H9 (cell line): Measurements from ENCODE around the gene MYO5B. TPM values are rescaled to one million over a fixed set of nuclear protein-coding genes. Genes with fewer than 3 reads are reported as not detected.

Experiments used
- DNase-seq: peaks from one replicate; pipeline ENCODE4 v3.0.0-alpha.2; 2017
- H2AFZ ChIP-seq: one replicate; pipeline ENCODE4 v1.6.1; 2013; ENCODE audit warnings: mild to moderate bottlenecking, low read length, control low read depth, moderate library complexity
- H2AK5ac ChIP-seq: 2 replicates; pipeline ENCODE4 v1.6.1; 2013; ENCODE audit warnings: low read length, control low read depth, mixed read lengths; ENCODE audit not compliant: insufficient read length
- H2BK120ac ChIP-seq: one replicate; pipeline ENCODE4 v1.6.1; 2013; ENCODE audit warnings: low read depth, mild to moderate bottlenecking, low read length, control low read depth, inconsistent platforms; ENCODE audit not compliant: poor library complexity, severe bottlenecking
- H2BK12ac ChIP-seq: 2 replicates; pipeline ENCODE4 v1.6.1; 2013; ENCODE audit warnings: low read length, control low read depth, mixed read lengths, low read depth; ENCODE audit not compliant: insufficient read length
- H2BK15ac ChIP-seq: 2 replicates; pipeline ENCODE4 v1.6.1; 2013; ENCODE audit warnings: low read depth, low read length, control low read depth
- H2BK20ac ChIP-seq: one replicate; pipeline ENCODE4 v1.6.1; 2013; ENCODE audit warnings: low read depth, mild to moderate bottlenecking, low read length, control low read depth, inconsistent platforms; ENCODE audit not compliant: poor library complexity, severe bottlenecking
- H2BK5ac ChIP-seq: 2 replicates; pipeline ENCODE4 v1.6.1; 2013; ENCODE audit warnings: low read length, control low read depth, mixed read lengths; ENCODE audit not compliant: insufficient read length
- H3K14ac ChIP-seq: 2 replicates; pipeline ENCODE4 v1.6.1; 2013; ENCODE audit warnings: low read length, control low read depth; ENCODE audit not compliant: insufficient read depth
- H3K18ac ChIP-seq: 2 replicates; pipeline ENCODE4 v1.6.1; 2013; ENCODE audit warnings: low read depth, mild to moderate bottlenecking, mixed read lengths, low read length, control low read depth; ENCODE audit not compliant: insufficient read length
- H3K23ac ChIP-seq: 2 replicates; pipeline ENCODE4 v1.6.1; 2013; ENCODE audit warnings: low read length, control low read depth, mixed read lengths, low read depth; ENCODE audit not compliant: insufficient read length
- H3K23me2 ChIP-seq: 2 replicates; pipeline ENCODE4 v1.6.1; 2013; ENCODE audit warnings: low read depth, mild to moderate bottlenecking, mixed read lengths, low read length, control low read depth; ENCODE audit not compliant: insufficient read length, poor library complexity, severe bottlenecking
- H3K27ac ChIP-seq: 2 replicates; pipeline ENCODE4 v1.5.1; 2013; ENCODE audit warnings: low read length, control low read depth, mixed read lengths, low read depth; ENCODE audit not compliant: insufficient read length
- H3K27me3 ChIP-seq: 2 replicates; pipeline ENCODE4 v1.6.1; 2013; ENCODE audit warnings: low read length, control low read depth, inconsistent platforms; ENCODE audit not compliant: insufficient read depth
- H3K4ac ChIP-seq: 2 replicates; pipeline ENCODE4 v1.6.1; 2013; ENCODE audit warnings: low read depth, mild to moderate bottlenecking, control low read depth, inconsistent platforms, low read length, moderate library complexity
- H3K4me1 ChIP-seq: 2 replicates; pipeline ENCODE4 v1.6.1; 2013; ENCODE audit warnings: low read length, control low read depth, inconsistent platforms; ENCODE audit not compliant: insufficient read depth
- H3K4me2 ChIP-seq: 2 replicates; pipeline ENCODE4 v1.6.1; 2013; ENCODE audit warnings: low read length, control low read depth, mixed read lengths; ENCODE audit not compliant: insufficient read length, insufficient read depth
- H3K56ac ChIP-seq: 2 replicates; pipeline ENCODE4 v1.6.1; 2013; ENCODE audit warnings: low read depth, mild to moderate bottlenecking, mixed read lengths, low read length, control low read depth; ENCODE audit not compliant: insufficient read length
- H3K79me1 ChIP-seq: 2 replicates; pipeline ENCODE4 v1.6.1; 2013; ENCODE audit warnings: low read depth, mild to moderate bottlenecking, moderate library complexity, low read length, control low read depth, inconsistent platforms; ENCODE audit not compliant: insufficient read depth, poor library complexity, severe bottlenecking
- H3K79me2 ChIP-seq: 2 replicates; pipeline ENCODE4 v1.6.1; 2013; ENCODE audit warnings: low read length, control low read depth, inconsistent platforms; ENCODE audit not compliant: insufficient read depth
- H3K9ac ChIP-seq: 2 replicates; pipeline ENCODE4 v1.6.1; 2013; ENCODE audit warnings: low read length, control low read depth, mixed read lengths; ENCODE audit not compliant: insufficient read length; ENCODE audit errors: extremely low read depth
- H3K9me3 ChIP-seq: one replicate; pipeline ENCODE4 v1.6.1; 2013; ENCODE audit warnings: low read depth, low read length, inconsistent platforms; ENCODE audit not compliant: control insufficient read depth
- H3T11ph ChIP-seq: one replicate; pipeline ENCODE4 v1.6.1; 2013; ENCODE audit warnings: mild to moderate bottlenecking, low read length, control low read depth, inconsistent platforms
- H4K20me1 ChIP-seq: one replicate; pipeline ENCODE4 v1.6.1; 2013; ENCODE audit not compliant: control insufficient read depth, insufficient read length, insufficient read depth
- H4K5ac ChIP-seq: 2 replicates; pipeline ENCODE4 v1.6.1; 2013; ENCODE audit warnings: low read depth, mild to moderate bottlenecking, mixed read lengths, low read length, control low read depth; ENCODE audit not compliant: insufficient read length
- H4K8ac ChIP-seq: replicated peaks from 2 replicates; pipeline ENCODE4 v1.6.1; 2013; ENCODE audit warnings: low read length, control low read depth, mixed read lengths, low read depth; ENCODE audit not compliant: insufficient read length
- H4K91ac ChIP-seq: 2 replicates; pipeline ENCODE4 v1.6.1; 2013; ENCODE audit warnings: low read depth, mild to moderate bottlenecking, moderate library complexity, mixed read lengths, low read length, control low read depth; ENCODE audit not compliant: insufficient read length
- H3K27ac Mint-ChIP-seq, 3 experiments: 2 replicates in 2 of 3; 3 replicates in 1 of 3; pipeline ENCODE4 v1.8.0; 2020 to 2021; ENCODE audit warnings: mixed read lengths in 3 of 3, mild to moderate bottlenecking in 1 of 3, moderate library complexity in 1 of 3
- H3K27me3 Mint-ChIP-seq: 2 replicates; pipeline ENCODE4 v1.8.0; 2021; ENCODE audit warnings: low read depth, mild to moderate bottlenecking, moderate library complexity, mixed read lengths
- H3K36me3 Mint-ChIP-seq, 3 experiments: 2 replicates in 2 of 3; 3 replicates in 1 of 3; pipeline ENCODE4 v1.8.0; 2020 to 2021; ENCODE audit warnings: low read depth in 3 of 3, mixed read lengths in 3 of 3; ENCODE audit not compliant: insufficient read depth in 1 of 3
- H3K4me1 Mint-ChIP-seq, 2 experiments: 2 replicates each; pipeline ENCODE4 v1.8.0; 2020; ENCODE audit warnings: mixed read lengths in 2 of 2
- H3K4me3 Mint-ChIP-seq, 2 experiments: 2 replicates in 1 of 2; 3 replicates in 1 of 2; pipeline ENCODE4 v1.8.0; 2020 to 2021; ENCODE audit warnings: mild to moderate bottlenecking in 2 of 2, mixed read lengths in 2 of 2, moderate library complexity in 1 of 2
- H3K9me3 Mint-ChIP-seq, 2 experiments: 2 replicates in 1 of 2; 3 replicates in 1 of 2; pipeline ENCODE4 v1.8.0; 2020; ENCODE audit warnings: mild to moderate bottlenecking in 2 of 2, mixed read lengths in 2 of 2, moderate library complexity in 1 of 2
- CTCF ChIP-seq: fragments of 200-600 bp; sonication (generic); conservative IDR thresholded peaks from 3 replicates; pipeline ENCODE4 v1.8.0; 2021; ENCODE audit warnings: antibody characterized with exemption, mild to moderate bottlenecking
- WGBS: extraction: QIAGEN DNeasy Blood & Tissue Kit; methylation state at CpG from one replicate; pipeline ENCODE4 v1.1.7; 2013; ENCODE audit warnings: missing lambda C conversion rate, low lambda C conversion rate, mixed read lengths; ENCODE audit not compliant: insufficient read length; ENCODE audit errors: extremely low coverage; 5-methylcytosine and 5-hydroxymethylcytosine counted together
- total RNA-seq: library from RNA; stranded (reverse); gene quantifications from 2 replicates; pipeline ENCODE4 v1.2.1, GENCODE V29; 2021

MYO5B gene
- total RNA-seq, 1 experiment from 2014 or later = 9.3 TPM

GRCh38 chr18:49884959-49885358 lies 310.0 kb downstream of the MYO5B start:
- H4K91ac ChIP-seq = no peak overlapping the region
- no peak for DNase-seq
- H3K79me2 ChIP-seq = no peaks in the 10 kb centered on the region
- no peak overlapping the region for H3K18ac ChIP-seq
- H2BK20ac ChIP-seq = no peak overlapping the region
- no peak overlapping the region for H3K4me2 ChIP-seq
- no peak overlapping the region for H2AFZ ChIP-seq
- no peak for TF ChIP-seq CTCF
- no peak overlapping the region for H4K5ac ChIP-seq
- no peaks in the 10 kb centered on the region for H3K79me1 ChIP-seq
- H2BK120ac ChIP-seq = no peak overlapping the region
- H2BK15ac ChIP-seq = no peak overlapping the region
- H3K27ac Mint-ChIP-seq = no peak overlapping the region
- H4K20me1 ChIP-seq = no peaks in the 10 kb centered on the region
- H3K4ac ChIP-seq = no peak overlapping the region
- no peak overlapping the region for H3T11ph ChIP-seq
- H3K4me1 Mint-ChIP-seq = peaks cover 9 to 13% of the 10 kb centered on the region in 2 experiments
- no peak overlapping the region for H3K14ac ChIP-seq
- no peak overlapping the region for H3K23ac ChIP-seq
- H3K27me3 ChIP-seq = no peaks in the 10 kb centered on the region
- no peak overlapping the region for H3K9ac ChIP-seq
- H3K23me2 ChIP-seq = no peaks in the 10 kb centered on the region
- H3K27ac ChIP-seq = no peak overlapping the region
- H2BK12ac ChIP-seq = no peak overlapping the region
- no peak overlapping the region for H2BK5ac ChIP-seq
- no peaks in the 10 kb centered on the region for H3K27me3 Mint-ChIP-seq
- no CpG with 5 or more reads among the region's 2 CpGs for WGBS
- no peaks in the 10 kb centered on the region for H3K4me1 ChIP-seq
- H4K8ac ChIP-seq = no peak overlapping the region
- H3K36me3 Mint-ChIP-seq = no peaks in the 10 kb centered on the region
- H3K9me3 Mint-ChIP-seq = no peaks in the 10 kb centered on the region; a peak in 1 of 5 replicates
- no peak overlapping the region for H3K4me3 Mint-ChIP-seq
- no peak overlapping the region for H2AK5ac ChIP-seq
- H3K9me3 ChIP-seq = no peaks in the 10 kb centered on the region
- no peak overlapping the region for H3K56ac ChIP-seq
